ENCODE results near the gene RPS6KA2.

RPS6KA2 gene

GRCh38 chr6:166503167-166503744 is 123.8 kb downstream of the RPS6KA2 start:
- Histone ChIP-seq H3K27me3 (ENCODE audit: control insufficient read depth, insufficient read depth, low read length, poor library complexity, severe bottlenecking) (no peaks in the 10 kb centered on the region), H3K27ac (ENCODE audit: insufficient read depth, low read depth, low read length, poor library complexity, severe bottlenecking) (no peak overlapping the region), H3K4me1 (ENCODE audit: control insufficient read depth, insufficient read depth, low read length) (peaks cover 4% of the 10 kb centered on the region), H3K36me3 (ENCODE audit: control insufficient read depth, insufficient read depth, low read length) (no peaks in the 10 kb centered on the region), H3K4me3 (ENCODE audit: insufficient read depth, low read depth, low read length) (no peak overlapping the region), H3K9me3 (ENCODE audit: control insufficient read depth, low read length) (no peaks in the 10 kb centered on the region)
- WGBS, 2 experiments: 93 to 94% methylated on average over 12 of the region's 12 CpGs

- no peak overlapping the region for H3K4me3 ChIP-seq (ENCODE audit: insufficient read depth, low read depth, low read length)
- H3K36me3 ChIP-seq (ENCODE audit: control insufficient read depth, insufficient read depth, low read length): no peaks in the 10 kb centered on the region
- H3K9me3 ChIP-seq (ENCODE audit: control insufficient read depth, low read length): no peaks in the 10 kb centered on the region
- no peaks in the 10 kb centered on the region for H3K4me1 ChIP-seq (ENCODE audit: control insufficient read depth, insufficient read depth, low read length)
- no peak overlapping the region for H3K27ac ChIP-seq (ENCODE audit: insufficient read depth, low read depth, low read length, poor library complexity, severe bottlenecking)
- WGBS, 2 experiments: 83 to 85% methylated on average over 14 of the region's 14 CpGs
- H3K27me3 ChIP-seq (ENCODE audit: control insufficient read depth, insufficient read depth, low read length, poor library complexity, severe bottlenecking): no peaks in the 10 kb centered on the region
Observed at GRCh38 chr6:166502453-166502852, 124.6 kb downstream of the RPS6KA2 start.

GRCh38 chr6:166501246-166501645 is 125.8 kb downstream of the RPS6KA2 start:
- no peaks in the 10 kb centered on the region for H3K9me3 ChIP-seq (ENCODE audit: control insufficient read depth, low read length)
- 93% methylated on average over 14 of the region's 14 CpGs for WGBS, 2 experiments
- H3K4me3 ChIP-seq (ENCODE audit: insufficient read depth, low read depth, low read length): no peak overlapping the region
- H3K27ac ChIP-seq (ENCODE audit: insufficient read depth, low read depth, low read length, poor library complexity, severe bottlenecking): no peak overlapping the region
- no peaks in the 10 kb centered on the region for H3K36me3 ChIP-seq (ENCODE audit: control insufficient read depth, insufficient read depth, low read length)
- H3K27me3 ChIP-seq (ENCODE audit: control insufficient read depth, insufficient read depth, low read length, poor library complexity, severe bottlenecking): no peaks in the 10 kb centered on the region
- no peaks in the 10 kb centered on the region for H3K4me1 ChIP-seq (ENCODE audit: control insufficient read depth, insufficient read depth, low read length)

- Histone ChIP-seq H3K27ac (ENCODE audit: insufficient read depth, low read depth, low read length, poor library complexity, severe bottlenecking) (no peak overlapping the region), H3K36me3 (ENCODE audit: control insufficient read depth, insufficient read depth, low read length) (no peaks in the 10 kb centered on the region), H3K27me3 (ENCODE audit: control insufficient read depth, insufficient read depth, low read length, poor library complexity, severe bottlenecking) (no peaks in the 10 kb centered on the region), H3K9me3 (ENCODE audit: control insufficient read depth, low read length) (no peaks in the 10 kb centered on the region), H3K4me1 (ENCODE audit: control insufficient read depth, insufficient read depth, low read length) (peaks cover 7% of the 10 kb centered on the region), H3K4me3 (ENCODE audit: insufficient read depth, low read depth, low read length) (no peak overlapping the region)
- 93% methylated on average over 7 of the region's 7 CpGs for WGBS, 2 experiments
Observed at GRCh38 chr6:166500246-166500645, 126.8 kb downstream of the RPS6KA2 start.

GRCh38 chr6:166499350-166500163 is 127.5 kb downstream of the RPS6KA2 start:
- no peaks in the 10 kb centered on the region for H3K36me3 ChIP-seq (ENCODE audit: control insufficient read depth, insufficient read depth, low read length)
- no peaks in the 10 kb centered on the region for H3K27me3 ChIP-seq (ENCODE audit: control insufficient read depth, insufficient read depth, low read length, poor library complexity, severe bottlenecking)
- H3K27ac ChIP-seq (ENCODE audit: insufficient read depth, low read depth, low read length, poor library complexity, severe bottlenecking): no peak overlapping the region
- H3K4me1 ChIP-seq (ENCODE audit: control insufficient read depth, insufficient read depth, low read length): peaks cover 13% of the 10 kb centered on the region
- 92 to 95% methylated on average over 7 of the region's 7 CpGs for WGBS, 2 experiments
- H3K9me3 ChIP-seq (ENCODE audit: control insufficient read depth, low read length): no peaks in the 10 kb centered on the region
- no peak overlapping the region for H3K4me3 ChIP-seq (ENCODE audit: insufficient read depth, low read depth, low read length)

GRCh38 chr6:166498661-166499349 is 128.2 kb downstream of the RPS6KA2 start:
- Histone ChIP-seq H3K4me3 (ENCODE audit: insufficient read depth, low read depth, low read length) (no peak overlapping the region), H3K36me3 (ENCODE audit: control insufficient read depth, insufficient read depth, low read length) (no peaks in the 10 kb centered on the region), H3K4me1 (ENCODE audit: control insufficient read depth, insufficient read depth, low read length) (peaks cover 13% of the 10 kb centered on the region), H3K27ac (ENCODE audit: insufficient read depth, low read depth, low read length, poor library complexity, severe bottlenecking) (no peak overlapping the region), H3K27me3 (ENCODE audit: control insufficient read depth, insufficient read depth, low read length, poor library complexity, severe bottlenecking) (no peaks in the 10 kb centered on the region), H3K9me3 (ENCODE audit: control insufficient read depth, low read length) (no peaks in the 10 kb centered on the region)
- WGBS, 2 experiments: 96% methylated on average over 23 of the region's 23 CpGs

- WGBS, 2 experiments: 97% methylated on average over 25 of the region's 25 CpGs
- H3K9me3 ChIP-seq (ENCODE audit: control insufficient read depth, low read length): no peaks in the 10 kb centered on the region
Observed at GRCh38 chr6:166498228-166498627, 128.8 kb downstream of the RPS6KA2 start.

GRCh38 chr6:166497087-166497899 is 129.8 kb downstream of the RPS6KA2 start:
- peaks cover 13% of the 10 kb centered on the region for H3K4me1 ChIP-seq (ENCODE audit: control insufficient read depth, insufficient read depth, low read length)
- WGBS, 2 experiments: 94 to 97% methylated on average over 32 of the region's 32 CpGs
- no peaks in the 10 kb centered on the region for H3K36me3 ChIP-seq (ENCODE audit: control insufficient read depth, insufficient read depth, low read length)
- H3K9me3 ChIP-seq (ENCODE audit: control insufficient read depth, low read length): no peaks in the 10 kb centered on the region
- no peaks in the 10 kb centered on the region for H3K27me3 ChIP-seq (ENCODE audit: control insufficient read depth, insufficient read depth, low read length, poor library complexity, severe bottlenecking)
- no peak overlapping the region for H3K27ac ChIP-seq (ENCODE audit: insufficient read depth, low read depth, low read length, poor library complexity, severe bottlenecking)
- no peak overlapping the region for H3K4me3 ChIP-seq (ENCODE audit: insufficient read depth, low read depth, low read length)

More at GRCh38 chr6:166498228-166498627, 128.8 kb downstream of the RPS6KA2 start:
- H3K27me3 ChIP-seq (ENCODE audit: control insufficient read depth, insufficient read depth, low read length, poor library complexity, severe bottlenecking): no peaks in the 10 kb centered on the region
- H3K27ac ChIP-seq (ENCODE audit: insufficient read depth, low read depth, low read length, poor library complexity, severe bottlenecking): no peak overlapping the region
- no peak overlapping the region for H3K4me3 ChIP-seq (ENCODE audit: insufficient read depth, low read depth, low read length)
- H3K36me3 ChIP-seq (ENCODE audit: control insufficient read depth, insufficient read depth, low read length): no peaks in the 10 kb centered on the region
- H3K4me1 ChIP-seq (ENCODE audit: control insufficient read depth, insufficient read depth, low read length): peaks cover 13% of the 10 kb centered on the region

GRCh38 chr6:166496460-166496859 is 130.6 kb downstream of the RPS6KA2 start:
- H3K27me3 ChIP-seq (ENCODE audit: control insufficient read depth, insufficient read depth, low read length, poor library complexity, severe bottlenecking): no peaks in the 10 kb centered on the region
- H3K9me3 ChIP-seq (ENCODE audit: control insufficient read depth, low read length): no peaks in the 10 kb centered on the region
- peaks cover 13% of the 10 kb centered on the region for H3K4me1 ChIP-seq (ENCODE audit: control insufficient read depth, insufficient read depth, low read length)
- H3K36me3 ChIP-seq (ENCODE audit: control insufficient read depth, insufficient read depth, low read length): no peaks in the 10 kb centered on the region
- WGBS, 2 experiments: 90 to 96% methylated on average over 2 of the region's 2 CpGs
- no peak overlapping the region for H3K4me3 ChIP-seq (ENCODE audit: insufficient read depth, low read depth, low read length)
- no peak overlapping the region for H3K27ac ChIP-seq (ENCODE audit: insufficient read depth, low read depth, low read length, poor library complexity, severe bottlenecking)
